Bone marrow (tissue), 2 donors: ENCODE measurements around the gene PPP4R3B.
"Not testable (repeated sequence)": the region's sequence is repeated elsewhere in the genome, so short reads cannot be mapped to it uniquely, and the experiment has no call there.

Experiments used
- DNase-seq, 2 donors: peaks; one replicate each; lab custom pipeline; 2025; lab: John Stamatoyannopoulos, UW

The PPP4R3B gene

DNA sequence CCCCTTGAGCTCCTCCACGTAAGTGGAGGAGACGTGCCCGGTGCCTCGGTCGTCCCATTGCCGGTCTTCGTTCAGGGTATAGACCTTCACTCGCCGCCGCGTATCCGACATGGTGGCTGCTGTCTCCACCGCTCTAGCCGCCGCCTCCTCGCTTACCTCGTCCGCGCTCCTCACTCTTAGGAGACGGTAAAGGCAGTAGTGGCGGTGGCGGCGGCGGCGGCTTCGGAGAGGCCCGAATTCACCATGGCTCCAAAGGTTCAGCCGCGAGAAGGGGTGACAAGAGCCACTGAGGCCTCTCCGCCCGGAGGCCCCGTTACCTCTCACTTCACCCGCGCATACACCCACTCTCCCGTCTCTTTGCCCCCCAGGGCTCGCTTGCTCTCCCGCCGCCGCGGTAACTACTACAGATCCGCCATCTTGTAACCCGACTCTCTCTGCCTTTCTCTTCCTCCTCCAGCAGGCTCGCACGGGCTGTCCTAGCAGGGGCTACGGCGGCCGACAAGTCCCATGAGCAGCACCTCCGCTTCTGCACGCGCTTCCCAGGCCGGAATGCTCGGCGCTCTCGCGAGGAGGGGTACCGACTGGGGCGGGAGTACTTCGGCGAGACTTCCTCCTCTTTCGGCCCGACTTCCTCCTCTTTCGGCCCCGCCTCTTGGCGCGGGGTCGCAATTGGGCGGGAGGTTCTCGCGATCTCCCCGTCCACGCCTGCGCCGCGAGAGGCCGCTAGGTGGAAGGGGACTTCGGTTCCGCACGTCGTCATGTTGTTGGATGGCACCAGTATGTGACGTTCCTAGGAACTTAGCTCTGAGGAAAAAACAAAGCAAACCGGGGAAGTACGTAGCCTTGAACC, at the start of gene PPP4R3B:
TSS of gene PPP4R3B (minus strand) at position 448 of the 850 bp plus-strand sequence. CDS start at position 111, 337 bp downstream.
- DNase-seq = peak; percentile 88 to 99

DNA sequence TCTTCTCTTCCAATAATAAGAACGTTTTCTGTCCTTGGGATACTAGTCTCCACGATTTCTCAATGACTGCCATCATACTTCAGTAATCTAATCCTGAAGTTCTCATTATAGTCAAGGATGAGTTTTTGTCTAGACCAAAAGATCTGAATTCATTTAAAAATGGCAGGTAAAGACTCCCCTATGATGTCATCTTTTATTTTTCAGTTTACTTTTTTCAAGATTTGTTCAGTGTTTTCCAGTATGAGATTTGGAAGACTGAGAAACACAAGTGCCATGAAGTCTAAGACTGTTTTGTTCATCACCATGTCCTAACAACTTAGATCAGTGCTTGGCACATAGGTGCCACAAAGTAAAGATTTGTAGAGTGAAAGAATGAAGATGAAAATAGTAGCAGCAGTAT, 35.8 kb upstream of the PPP4R3B start:
- no peak for DNase-seq

DNA sequence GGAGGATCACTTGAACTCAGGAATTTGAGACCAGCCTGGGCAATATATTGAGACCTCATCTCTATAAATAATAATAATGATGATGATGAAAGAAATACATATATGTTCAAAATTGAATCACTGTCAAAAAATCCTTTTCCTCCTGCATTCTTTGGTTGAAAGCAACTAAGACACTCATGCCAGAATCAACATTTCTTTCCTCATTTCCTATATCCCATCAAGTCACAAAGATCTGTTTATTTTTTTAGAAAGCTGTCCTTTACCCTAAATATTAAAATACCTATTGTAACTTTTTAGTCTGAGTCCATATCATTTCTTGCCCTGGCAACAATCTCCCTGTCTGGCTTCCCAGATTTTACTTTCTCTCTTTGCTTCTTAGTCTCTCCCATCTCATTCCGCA, 31.8 kb upstream of the PPP4R3B start:
- no peak for DNase-seq

DNA sequence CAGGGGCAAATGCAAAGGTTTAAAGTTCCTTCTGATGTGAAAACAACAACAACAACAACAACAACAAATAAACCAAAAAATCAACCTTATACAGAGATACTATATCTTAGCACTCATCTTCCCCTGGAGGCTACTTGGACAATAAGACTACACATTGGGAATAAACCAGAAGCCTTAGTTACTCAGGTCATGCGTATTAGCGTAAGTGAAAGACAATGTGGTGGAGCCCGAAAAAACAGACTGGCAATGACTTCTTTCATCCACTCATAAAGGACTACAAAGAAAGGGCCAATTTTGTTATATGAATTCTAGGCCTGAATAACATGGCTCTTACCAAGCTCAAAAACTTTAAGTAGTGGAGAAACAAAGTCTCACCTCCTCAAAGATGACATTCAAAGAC, 19.4 kb upstream of the PPP4R3B start:
- no peak for DNase-seq

DNA sequence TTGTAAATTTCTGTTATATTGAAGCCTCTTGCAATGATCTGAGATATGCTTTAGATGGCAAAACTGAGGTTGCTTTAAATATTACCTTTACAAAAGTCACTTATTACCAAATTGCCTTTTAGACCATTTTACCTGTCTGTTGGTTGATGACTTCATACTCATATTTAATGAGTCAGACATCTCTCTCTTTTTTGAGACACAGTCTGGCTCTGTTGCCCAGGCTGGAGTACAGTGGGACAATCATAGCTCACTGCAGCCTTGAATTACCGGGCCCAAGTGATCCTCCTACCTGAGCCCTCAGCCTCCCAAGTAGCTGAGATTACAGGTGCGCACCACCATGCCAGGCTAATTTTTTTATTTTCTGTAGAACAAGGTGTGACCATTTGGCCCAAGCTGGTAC, 11.5 kb upstream of the PPP4R3B start:
- DNase-seq = no peak

DNA sequence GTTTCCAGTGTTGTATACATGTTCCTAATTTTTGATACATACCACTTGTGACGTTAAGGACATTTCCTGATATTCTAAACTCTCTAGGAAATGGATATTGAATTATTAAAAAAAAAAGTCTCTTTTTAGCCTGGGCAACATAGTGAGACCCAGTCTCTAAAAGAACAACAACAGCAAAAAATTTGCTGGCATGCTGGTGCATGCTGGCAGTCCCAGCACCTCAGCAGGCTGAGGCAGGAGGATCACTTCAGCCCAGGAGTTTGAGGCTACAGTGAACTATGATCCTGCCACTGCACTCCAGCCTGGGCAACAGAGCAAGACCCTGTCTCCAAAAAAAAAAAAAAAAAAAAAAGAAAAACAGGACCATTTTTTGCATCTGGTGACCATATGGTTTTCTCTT, 10.5 kb upstream of the PPP4R3B start:
- no peak for DNase-seq

DNA sequence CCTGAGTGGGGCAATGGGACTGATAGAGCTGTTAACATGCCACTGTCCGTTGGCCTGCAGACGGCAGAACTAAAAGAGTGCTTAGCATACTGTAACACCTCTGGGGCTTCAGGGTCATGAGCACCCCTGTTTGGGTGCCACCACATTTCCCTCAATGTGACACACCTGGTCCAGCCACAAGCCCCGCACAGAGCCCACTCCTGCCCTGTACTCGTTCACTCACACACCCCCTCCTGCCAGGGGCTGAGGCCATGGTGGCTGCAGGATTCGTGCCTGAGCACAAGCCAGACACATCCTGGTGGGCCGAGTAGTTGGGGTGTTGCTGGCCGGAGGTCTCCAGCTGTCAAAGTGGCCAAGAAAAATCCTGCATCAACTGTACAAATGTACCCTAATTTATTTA, 4.4 kb upstream of the PPP4R3B start:
- no peak for DNase-seq

DNA sequence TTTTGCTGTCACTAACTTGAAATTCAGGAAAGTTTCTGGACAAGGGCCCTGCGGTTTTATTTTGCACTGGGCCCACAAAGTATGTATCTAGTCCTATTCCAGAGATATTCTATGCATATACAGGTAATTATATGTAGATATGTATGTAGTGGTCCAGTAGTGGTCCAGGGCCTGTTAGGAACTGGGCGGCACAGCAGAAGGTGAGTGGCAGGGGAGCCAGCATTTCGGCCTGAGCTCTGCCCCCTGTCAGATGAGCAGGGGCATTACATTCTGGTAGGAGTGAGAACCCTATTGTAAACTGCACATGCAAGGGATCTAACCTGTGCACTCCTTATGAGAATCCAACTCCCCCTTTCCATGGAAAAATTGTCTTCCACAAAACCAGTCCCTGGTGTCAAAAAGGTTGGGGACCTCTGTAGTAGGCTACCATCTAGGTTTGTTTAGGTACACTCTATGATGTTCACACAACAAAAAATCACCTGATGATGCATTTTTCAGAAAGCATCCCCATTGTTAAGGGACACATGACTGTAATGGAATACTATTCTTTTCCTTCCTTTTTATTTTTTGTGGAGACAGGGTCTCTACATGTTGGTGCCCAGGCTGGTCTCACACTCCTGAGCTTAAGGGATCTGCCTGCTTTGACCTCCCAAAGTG, 2.8 kb upstream of the PPP4R3B start:
- DNase-seq = no peak

DNA sequence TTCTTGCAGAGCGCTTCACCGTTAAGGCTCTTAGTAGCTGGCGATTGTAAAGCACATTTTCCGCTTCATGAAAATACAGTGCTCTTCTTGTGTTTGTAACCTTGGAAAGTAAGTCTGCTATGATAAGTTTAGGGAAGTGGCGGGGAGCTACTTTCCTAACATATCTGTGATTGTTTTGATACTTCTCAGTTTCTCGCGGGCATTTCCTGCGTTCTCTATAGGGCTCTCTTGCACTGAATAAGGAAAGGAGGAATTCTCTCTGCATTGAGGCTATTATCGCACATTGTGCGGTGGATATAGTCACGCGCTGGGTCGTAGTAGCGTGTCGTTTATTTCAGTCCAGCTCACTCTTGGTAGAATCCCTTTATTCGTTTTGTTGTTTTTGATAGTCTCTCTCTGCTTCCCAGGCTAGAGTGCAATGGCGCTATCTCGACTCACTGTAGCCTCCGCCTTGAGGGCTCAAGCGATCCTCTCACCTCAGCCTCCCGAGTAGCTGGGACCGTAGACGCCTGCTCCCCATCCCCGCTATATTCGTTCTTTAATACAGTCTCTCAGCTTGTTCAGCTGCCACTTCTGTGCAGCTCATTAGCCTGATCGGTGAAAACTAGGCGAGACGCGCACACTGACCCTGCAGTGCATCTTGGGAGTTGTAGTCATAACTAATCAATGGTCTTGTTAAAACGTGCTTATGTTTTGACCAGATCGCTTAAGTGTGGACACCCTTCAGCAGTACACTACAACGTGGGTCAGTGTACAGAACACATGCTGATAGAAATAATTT, 1.0 kb upstream of the PPP4R3B start:
- DNase-seq = peak; percentile 13 to 19

DNA sequence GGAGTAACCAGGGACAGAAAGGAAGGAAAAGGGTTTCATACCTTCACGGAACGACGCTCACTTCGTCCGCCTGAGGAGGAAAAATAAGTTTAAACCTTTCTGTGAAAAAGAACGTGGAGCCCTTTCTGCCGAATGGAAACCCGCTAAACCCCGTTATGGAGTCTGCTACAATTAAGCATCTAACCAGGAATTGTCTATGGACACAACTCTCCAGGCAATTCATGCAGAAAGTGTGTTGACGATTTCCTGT, 528 bp upstream of the PPP4R3B start:
- DNase-seq = no peak

DNA sequence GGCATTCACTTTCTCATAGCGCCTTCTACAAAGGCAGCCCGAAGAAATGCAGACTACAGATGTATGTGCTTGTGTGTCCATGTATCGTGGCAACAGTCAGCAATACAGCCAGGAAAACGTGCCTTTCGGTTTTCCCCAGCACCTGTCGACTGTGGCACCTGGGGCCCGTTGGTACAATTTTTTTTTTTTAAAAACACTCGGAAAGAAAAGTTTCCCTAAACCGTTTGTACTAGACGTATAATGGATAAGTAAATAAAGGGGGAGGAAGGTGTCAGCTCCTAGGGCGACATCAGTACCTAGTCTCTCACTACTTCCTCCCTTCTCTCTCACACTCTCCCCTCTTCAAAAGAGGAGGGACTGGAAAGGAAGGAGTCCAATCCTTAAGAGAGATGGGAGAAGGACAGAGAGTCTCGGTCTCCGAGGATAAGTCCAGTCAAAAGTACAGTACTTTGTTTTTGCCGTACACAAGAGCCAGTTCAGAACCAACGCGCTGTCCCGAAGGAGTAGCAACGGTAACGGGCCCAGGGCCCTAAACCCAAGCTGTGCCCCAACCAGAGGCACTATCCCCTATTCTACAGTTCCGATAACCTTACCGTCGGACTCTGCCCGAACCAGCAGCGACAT, 759 bp downstream of the PPP4R3B start:
- no peak for DNase-seq

DNA sequence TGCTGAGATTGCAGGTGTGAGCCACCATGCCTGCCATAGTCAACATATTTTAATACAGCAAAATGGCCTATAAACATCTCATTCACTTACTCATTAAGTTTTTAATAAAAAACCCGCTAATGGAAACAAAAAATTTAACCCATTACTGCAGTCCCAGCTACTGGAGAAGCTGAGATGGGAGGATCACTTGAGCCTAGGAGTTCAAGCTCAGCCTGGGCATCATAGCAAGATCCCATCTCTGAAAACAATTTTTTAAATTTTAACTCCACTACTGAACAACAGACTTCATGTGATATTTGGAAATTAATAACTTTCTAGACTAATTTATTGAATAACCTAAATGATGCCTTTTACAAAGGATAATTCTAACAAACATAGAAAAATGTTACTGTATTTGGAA, 5.4 kb downstream of the PPP4R3B start:
- no peak for DNase-seq

DNA sequence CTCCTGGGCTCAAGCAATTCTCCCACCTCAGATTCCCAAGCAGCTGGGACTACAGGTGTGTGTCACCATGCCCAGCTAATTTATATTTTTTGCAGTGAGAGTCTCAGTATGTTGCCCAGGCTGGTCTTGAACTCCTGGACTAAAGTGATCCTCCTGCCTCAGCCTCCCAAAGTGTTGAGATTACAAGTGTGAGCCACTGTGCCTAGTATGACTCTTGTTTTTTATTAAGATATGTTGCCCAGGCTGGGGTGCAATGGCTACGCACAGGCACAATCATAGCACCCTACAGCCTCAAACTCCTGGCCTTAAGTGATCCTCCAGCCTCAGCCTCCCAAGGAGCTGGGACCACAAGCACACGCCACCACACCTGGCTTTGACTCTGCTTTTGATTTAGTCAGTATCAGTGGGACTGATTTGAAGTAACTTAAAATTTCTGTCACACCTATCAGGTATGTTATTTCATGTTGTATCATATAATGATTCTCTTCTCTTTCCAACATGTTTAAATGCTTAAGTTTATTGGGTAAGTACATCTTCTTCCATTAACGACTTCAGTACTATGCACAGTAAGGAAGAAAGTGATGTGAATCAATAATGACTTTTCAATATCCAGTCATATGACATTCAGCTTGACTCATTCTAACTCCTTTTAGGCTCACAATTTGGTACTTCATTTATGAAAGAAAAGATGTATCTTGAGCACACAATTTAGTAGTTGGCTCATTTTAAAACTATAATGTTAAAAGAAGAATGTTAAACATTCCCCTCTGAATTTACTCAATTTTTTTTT, 6.3 kb downstream of the PPP4R3B start:
- no peak for DNase-seq

DNA sequence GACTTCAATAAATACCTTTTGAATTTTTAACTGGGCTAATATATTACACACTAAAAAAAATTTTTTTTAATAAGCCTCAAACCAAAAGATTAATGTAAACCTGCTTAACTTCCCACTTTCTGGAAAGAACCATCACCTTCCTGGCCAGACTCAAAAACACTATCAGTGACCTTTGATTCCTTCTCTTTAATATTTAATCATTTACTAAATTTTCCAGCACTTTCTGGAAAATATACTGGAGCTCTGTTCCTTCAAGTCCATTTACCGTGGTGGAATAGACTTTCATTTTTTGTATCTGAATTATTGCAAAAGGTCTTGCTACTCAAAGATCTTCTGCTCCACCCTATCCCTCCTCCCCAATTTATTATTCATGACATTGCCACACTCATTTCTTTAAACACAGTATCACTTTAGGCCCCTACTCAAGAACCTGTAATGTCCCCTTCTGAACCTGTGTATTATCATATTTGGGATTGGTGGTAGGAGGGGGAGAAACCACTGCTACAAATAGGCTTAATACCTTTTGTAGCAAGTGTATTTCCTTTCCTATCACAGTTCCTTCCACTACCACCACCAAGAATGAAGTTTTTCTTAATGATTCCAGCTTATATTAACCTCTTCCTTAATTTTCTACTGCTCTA, 7.4 kb downstream of the PPP4R3B start:
- no peak for DNase-seq

DNA sequence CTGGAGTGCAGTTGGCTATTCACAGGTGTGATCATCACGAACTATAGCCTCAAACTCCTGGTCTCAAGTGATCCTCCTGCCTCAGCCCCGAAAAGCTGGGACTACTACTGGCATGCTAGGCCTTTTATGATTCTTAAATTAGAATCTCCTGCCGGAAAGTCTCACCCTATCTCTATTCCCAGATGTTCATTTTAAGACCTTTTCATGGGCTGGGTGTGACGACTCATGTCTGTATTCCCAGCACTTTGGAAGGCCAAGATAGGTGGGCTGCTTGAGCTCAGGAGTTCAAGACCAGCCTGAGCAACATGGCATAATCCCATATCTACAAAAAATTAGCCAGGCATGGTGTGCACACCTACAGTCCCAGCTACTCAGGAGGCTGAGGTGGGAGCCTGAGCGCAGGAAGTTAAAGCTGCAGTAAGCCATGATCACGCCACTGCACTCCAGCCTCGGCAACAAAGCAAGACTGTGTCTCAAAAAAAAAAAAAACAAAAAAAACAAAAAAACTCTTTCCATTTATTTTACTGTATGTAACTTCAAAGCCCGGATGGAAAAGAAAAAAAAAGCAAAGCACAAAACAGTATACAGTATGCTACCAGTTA, 8.1 kb downstream of the PPP4R3B start:
- no peak for DNase-seq

DNA sequence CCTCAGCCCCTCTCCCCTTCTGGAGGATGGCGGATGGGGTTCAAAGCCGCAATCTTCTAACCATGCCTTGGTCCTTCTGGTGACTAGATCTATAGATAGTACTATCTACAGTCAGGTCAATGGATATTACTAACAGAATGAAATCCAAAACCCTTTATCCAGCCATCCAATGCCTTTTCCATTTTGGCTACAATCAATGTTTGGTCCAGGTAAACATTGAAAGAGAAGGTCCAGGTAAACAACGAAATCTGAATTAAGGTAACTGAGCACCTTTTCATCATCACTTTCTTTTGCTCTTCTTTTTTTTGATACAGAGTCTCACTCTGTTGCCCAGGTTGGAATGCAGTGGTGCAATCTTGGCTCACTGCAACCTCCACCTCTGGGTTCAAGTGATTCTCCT, 9.7 kb downstream of the PPP4R3B start:
- no peak for DNase-seq

DNA sequence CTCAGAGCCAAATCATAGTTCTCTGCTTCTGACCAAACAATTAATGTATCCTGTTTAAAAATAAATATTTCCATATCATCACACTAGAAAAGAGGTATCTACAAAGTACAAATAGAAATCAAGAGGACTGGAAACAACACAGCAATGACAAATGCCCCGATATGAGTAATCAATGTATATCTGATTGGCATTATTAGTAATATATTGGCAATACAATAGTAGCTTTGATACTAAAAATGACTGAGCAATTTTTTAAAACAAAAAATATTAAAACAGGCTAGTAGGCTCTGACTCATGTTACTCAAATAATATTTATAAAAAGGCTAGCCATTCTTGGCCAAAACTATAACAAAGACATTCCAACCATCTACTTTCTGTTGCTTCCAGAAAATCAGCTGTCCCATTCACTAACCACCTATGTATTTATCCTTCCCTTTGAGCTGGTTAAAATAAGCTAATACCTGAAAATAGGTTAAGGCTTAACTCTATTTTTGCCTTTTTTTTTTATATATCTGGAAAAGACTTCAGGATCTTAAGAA, 13.3 kb downstream of the PPP4R3B start:
- DNase-seq = no peak

DNA sequence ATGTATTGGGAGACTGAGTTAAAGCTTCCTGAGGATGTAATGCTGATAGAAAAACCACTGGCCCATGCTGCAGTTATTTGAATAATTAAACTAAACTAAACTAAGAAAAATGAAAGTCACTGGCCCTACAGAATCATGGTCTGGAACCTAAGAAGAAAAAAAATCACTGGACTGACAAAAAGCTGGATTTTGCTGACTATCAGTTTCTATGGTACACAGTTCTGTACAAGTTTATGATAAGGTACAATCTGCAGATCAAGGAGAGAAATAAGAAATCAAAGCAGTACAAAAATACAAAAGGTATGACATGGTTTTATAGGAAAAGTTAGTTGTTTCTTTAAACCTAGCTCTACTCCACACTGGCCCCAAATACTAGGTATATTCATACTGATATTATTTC, 15.6 kb downstream of the PPP4R3B start:
- no peak for DNase-seq

DNA sequence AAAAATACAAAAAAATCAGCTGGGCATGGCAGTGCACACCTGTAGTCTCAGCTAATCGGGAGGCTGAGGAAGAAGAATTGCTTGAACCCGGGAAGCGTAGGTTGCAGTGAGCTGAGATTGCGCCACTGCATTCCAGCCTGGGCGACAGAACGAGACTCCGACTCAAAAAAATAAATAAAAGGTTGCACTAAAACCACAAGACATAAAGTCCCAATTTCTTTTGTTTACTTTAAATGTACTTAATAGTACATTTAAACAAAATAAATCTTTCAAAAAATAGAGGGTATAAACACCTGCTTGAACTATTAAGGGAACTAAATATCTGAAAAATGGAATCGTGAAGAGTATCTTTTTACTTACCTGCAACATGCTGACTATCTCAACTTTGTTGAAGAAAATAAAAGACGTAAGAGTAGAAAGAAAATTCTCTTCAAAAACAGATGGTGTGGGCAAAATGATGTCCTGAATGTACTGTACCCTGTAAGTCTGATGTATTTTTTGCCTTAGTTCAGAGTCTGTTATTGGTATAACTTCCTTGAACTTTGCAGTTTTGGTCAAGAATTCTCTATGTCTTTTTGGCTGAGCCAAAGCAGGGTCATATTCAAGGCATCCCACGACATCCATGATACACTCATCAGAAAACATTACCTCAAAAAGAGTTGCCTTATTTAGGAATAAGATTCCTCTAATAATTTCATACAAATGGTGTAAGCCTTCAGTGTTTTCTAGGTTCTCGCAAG, 19.2 kb downstream of the PPP4R3B start:
- no peak for DNase-seq

DNA sequence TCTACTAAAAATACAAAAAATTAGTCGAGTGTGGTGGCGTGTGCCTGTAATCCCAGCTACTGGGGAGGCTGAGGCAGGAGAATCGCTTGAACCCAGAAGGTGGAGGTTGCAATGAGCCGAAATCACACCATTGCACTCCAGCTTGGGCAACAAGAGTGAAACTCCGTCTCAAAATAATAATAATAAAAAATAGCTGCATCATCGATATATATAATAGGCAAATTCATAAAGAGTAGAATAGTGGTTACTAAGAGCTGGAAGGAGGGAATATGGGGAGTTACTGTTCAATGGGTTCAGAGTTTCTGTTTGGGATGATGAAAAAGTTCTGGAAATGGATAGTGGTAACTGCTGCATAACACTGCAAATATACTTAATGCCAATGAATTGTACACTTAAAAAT, 20.6 kb downstream of the PPP4R3B start:
- not testable (repeated sequence) for DNase-seq
